Kidney (tissue), 14 donors: ENCODE results near the gene KBTBD12. TPM values are rescaled to one million over a fixed set of nuclear protein-coding genes. Genes with fewer than 3 reads are reported as not detected.

ENCODE experiments used
- DNase-seq, 5 donors: peaks; one replicate each; pipeline ENCODE4 v3.0.0-alpha.2; 2013 to 2020
- FAIRE-seq: peaks from 2 replicates; lab custom pipeline; 2012; peaks lifted over from hg19 to GRCh38; lab: Jason Lieb, UNC
- H3K27ac ChIP-seq, 2 donors: one replicate each; pipeline ENCODE4 v1.7.0; 2013; ENCODE audit warnings: low read depth in 2 of 2, low read length in 2 of 2, inconsistent platforms in 1 of 2
- H3K27me3 ChIP-seq: one replicate; pipeline ENCODE4 v1.7.1; 2013; ENCODE audit warnings: low read length, inconsistent platforms; ENCODE audit not compliant: control insufficient read depth, insufficient read depth
- H3K36me3 ChIP-seq, 3 donors: one replicate each; pipeline versions ENCODE4 v1.7.0 to v1.7.1; 2013; ENCODE audit warnings: low read length in 3 of 3, control low read depth in 1 of 3, inconsistent platforms in 1 of 3; ENCODE audit not compliant: insufficient read depth in 3 of 3, control insufficient read depth in 2 of 3
- H3K4me1 ChIP-seq, 3 donors: one replicate each; pipeline versions ENCODE4 v1.7.0 to v1.7.1; 2013; ENCODE audit warnings: low read length in 3 of 3, inconsistent platforms in 1 of 3, low read depth in 1 of 3; ENCODE audit not compliant: control insufficient read depth in 2 of 3, insufficient read depth in 2 of 3
- H3K4me3 ChIP-seq, 3 donors: one replicate each; pipeline versions ENCODE4 v1.7.0 to v1.8.1; 2013; ENCODE audit warnings: low read length in 3 of 3, control low read depth in 1 of 3, inconsistent platforms in 1 of 3
- H3K9ac ChIP-seq, 3 donors: one replicate each; pipeline versions ENCODE4 v1.7.0 to v1.7.1; 2013; ENCODE audit warnings: low read length in 3 of 3, control low read depth in 1 of 3, inconsistent platforms in 1 of 3
- H3K9me3 ChIP-seq, 3 donors: one replicate each; pipeline versions ENCODE4 v1.7.0 to v1.7.1; 2013; ENCODE audit warnings: low read length in 3 of 3, control low read depth in 1 of 3, inconsistent platforms in 1 of 3; ENCODE audit not compliant: control insufficient read depth in 2 of 3, insufficient read depth in 1 of 3
- CTCF ChIP-seq: IDR thresholded peaks from 3 replicates; pipeline ENCODE4 v1.5.1; 2012; ENCODE audit warnings: mild to moderate bottlenecking, moderate library complexity, borderline replicate concordance; ENCODE audit not compliant: insufficient read depth; ENCODE audit errors: extremely low read depth
- intact Hi-C: fragments of 100-400 bp; cut with DNase I; formaldehyde crosslinking; loops from one replicate; pipeline ENCODE4 v1.11.1; 2022
- polyA plus RNA-seq: library from polyadenylated mRNA; stranded (reverse); fragments of 350-450 nt; fragmentation: Illumina TruSeq; extraction: RNeasy Lipid Tissue Mini Kit (QIAGEN cat#74804); gene quantifications from one replicate; pipeline ENCODE4 v1.2.3, GENCODE V29; 2014; ENCODE audit warnings: low read depth, low replicate concordance; ENCODE audit not compliant: insufficient read depth
- total RNA-seq: library from RNA; stranded (reverse); fragmentation: NEBNext Ultra II Directional; extraction: Animal tissue kit (Norgen Biotek cat#: 25700); gene quantifications from one replicate; pipeline ENCODE4 v1.2.1, GENCODE V29; 2021
- donor health status: control.
- donor health status: control.
- donor health status: control.
- donor health status: control.
- donor health status: control.
- donor health status: DM: yes; HTN: yes; CAD: no.
- donor health status: Normal renal cell carcinoma (clear cell type).

KBTBD12 gene
- total and polyA plus RNA-seq, 2 donors from 2014 or later, result 1.4 to 1.6 TPM

GRCh38 chr3:127914584-127914983 is 448 bp upstream of the KBTBD12 start:
- Histone ChIP-seq H3K9ac (no peak overlapping the region), H3K27me3 (no peaks in the 10 kb centered on the region), H3K36me3 (no peaks in the 10 kb centered on the region), H3K27ac (no peak overlapping the region), H3K4me1 (peaks cover 0 to 7% (median 4%) of the 10 kb centered on the region in 3 donors), H3K4me3 (peak overlapping the region in 2 of 3 donors; percentile 47 to 59), H3K9me3 (no peaks in the 10 kb centered on the region)
- DNase-seq (peak in 1 of 5 donors; percentile 42), FAIRE-seq (no peak)
- no peak for TF ChIP-seq CTCF
- intact Hi-C loops, result no loop called here

GRCh38 chr3:127915937-127916493 is 983 bp downstream of the KBTBD12 start:
- no peaks in the 10 kb centered on the region for H3K27me3 ChIP-seq
- TF ChIP-seq CTCF, result no peak
- H3K4me3 ChIP-seq, result peak overlapping the region in 2 of 3 donors; percentile 23 to 47
- H3K9ac ChIP-seq, result peak overlapping the region in 1 of 3 donors; percentile 22
- intact Hi-C loops, result no loop called here
- DNase-seq, result no peak
- no peak for FAIRE-seq
- H3K27ac ChIP-seq, result peak overlapping the region in 1 of 2 donors; percentile 18
- H3K36me3 ChIP-seq, result no peaks in the 10 kb centered on the region
- H3K4me1 ChIP-seq, result peaks cover 0 to 7% (median 4%) of the 10 kb centered on the region in 3 donors
- H3K9me3 ChIP-seq, result no peaks in the 10 kb centered on the region

GRCh38 chr3:127920738-127921137 is 5.7 kb downstream of the KBTBD12 start:
- TF ChIP-seq CTCF, result no peak
- no peaks in the 10 kb centered on the region for H3K36me3 ChIP-seq
- FAIRE-seq, result no peak
- H3K27me3 ChIP-seq, result no peaks in the 10 kb centered on the region
- DNase-seq, result peak in 1 of 5 donors; percentile 22
- H3K9me3 ChIP-seq, result no peaks in the 10 kb centered on the region
- no peaks in the 10 kb centered on the region for H3K4me1 ChIP-seq
- intact Hi-C loops, result no loop called here
- H3K4me3 ChIP-seq, result no peak overlapping the region
- H3K9ac ChIP-seq, result no peak overlapping the region
- no peak overlapping the region for H3K27ac ChIP-seq

GRCh38 chr3:127923611-127924010 is 8.6 kb downstream of the KBTBD12 start:
- H3K4me1 ChIP-seq, result no peaks in the 10 kb centered on the region
- DNase-seq, result no peak
- H3K9me3 ChIP-seq, result no peaks in the 10 kb centered on the region
- no peaks in the 10 kb centered on the region for H3K27me3 ChIP-seq
- intact Hi-C loops, result no loop called here
- H3K4me3 ChIP-seq, result no peak overlapping the region
- no peak for FAIRE-seq
- no peak for TF ChIP-seq CTCF
- H3K9ac ChIP-seq, result no peak overlapping the region
- H3K36me3 ChIP-seq, result no peaks in the 10 kb centered on the region
- H3K27ac ChIP-seq, result no peak overlapping the region
